A549 (cell line): Measurements from ENCODE around the gene RRAGD. TPM values are rescaled to one million over a fixed set of nuclear protein-coding genes. Genes with fewer than 3 reads are reported as not detected.

Experiments used
- ATAC-seq, 2 experiments: fragments of 200-7000 bp in 1 of 2; fragments of >200 bp in 1 of 2; cut with Nextera tagmentation in 1 of 2; cut with Tn5 transposase in 1 of 2; 3 replicates each; pipeline versions ENCODE4 v1.8.0 to v1.9.1; 2018 to 2020; ENCODE audit warnings: mild to moderate bottlenecking in 1 of 2, moderate library complexity in 1 of 2
- CTCF ChIA-PET: fragments of 300-600 bp; sonication (Branson Sonifier 250); formaldehyde crosslinking; extraction: SDS; loops from one replicate; lab custom pipeline; 2021; ENCODE audit warnings: antibody characterized with exemption, inconsistent platforms; lab: Yijun Ruan, JAX
- POLR2A ChIA-PET: fragments of 350-600 bp; formaldehyde crosslinking; extraction: SDS; loops from one replicate; lab custom pipeline; 2021; ENCODE audit warnings: antibody characterized with exemption, inconsistent platforms; lab: Yijun Ruan, JAX
- DNase-seq, 2 experiments: peaks; one replicate each; pipeline versions ENCODE4 v3.0.0 to v3.0.0-alpha.2; 2011 to 2016; ENCODE audit warnings: low read depth in 1 of 2, low spot score in 1 of 2
- FAIRE-seq: peaks from 2 replicates; lab custom pipeline; 2011; peaks lifted over from hg19 to GRCh38; lab: Jason Lieb, UNC
- H3K27ac ChIP-seq, 2 experiments: fragments of >200 bp; sonication (Bioruptor Twin); formaldehyde crosslinking; 3 replicates each; pipeline ENCODE4 v1.5.1; 2016 to 2017
- H3K4me1 ChIP-seq: fragments of >200 bp; sonication (Bioruptor Twin); formaldehyde crosslinking; 3 replicates; pipeline ENCODE4 v1.6.1; 2016
- H3K4me2 ChIP-seq: fragments of >200 bp; sonication (Bioruptor Twin); formaldehyde crosslinking; 3 replicates; pipeline ENCODE4 v1.6.1; 2016
- H3K4me3 ChIP-seq: fragments of >200 bp; sonication (Bioruptor Twin); formaldehyde crosslinking; 3 replicates; pipeline ENCODE4 v1.5.1; 2016
- H3K9me3 ChIP-seq: fragments of >200 bp; sonication (Bioruptor Twin); formaldehyde crosslinking; 3 replicates; pipeline ENCODE4 v1.6.1; 2016
- ESRRA ChIP-seq: fragments of 150-350 bp; IDR thresholded peaks from 2 replicates; pipeline ENCODE4 v1.6.1; 2014; ENCODE audit warnings: mild to moderate bottlenecking, low read length, borderline replicate concordance
- HDAC2 ChIP-seq: fragments of 200-600 bp; sonication (generic); IDR thresholded peaks from 2 replicates; pipeline ENCODE4 v1.6.1; 2016
- JUN ChIP-seq, 2 experiments: fragments of >200 bp; sonication (Bioruptor Twin); formaldehyde crosslinking; IDR thresholded peaks; 2 replicates in 1 of 2; 3 replicates in 1 of 2; pipeline ENCODE4 v1.6.1; 2016 to 2017
- MAZ ChIP-seq: fragments of 150-350 bp; IDR thresholded peaks from 2 replicates; pipeline ENCODE4 v1.6.1; 2014; ENCODE audit warnings: antibody characterized with exemption, low read depth, low read length, borderline replicate concordance
- NR3C1 ChIP-seq: fragments of >200 bp; sonication (Bioruptor Twin); formaldehyde crosslinking; IDR thresholded peaks from 3 replicates; pipeline ENCODE4 v1.6.1; 2017
- SMC3 ChIP-seq: fragments of >200 bp; sonication (Bioruptor Twin); formaldehyde crosslinking; IDR thresholded peaks from 3 replicates; pipeline ENCODE4 v1.6.1; 2018; ENCODE audit warnings: inconsistent platforms
- TFCP2L1 ChIP-seq: fragments of 250-450 bp; sonication (Bioruptor Pico); IDR thresholded peaks from 2 replicates; pipeline ENCODE4 v1.5.0; 2021; ENCODE audit warnings: mild to moderate bottlenecking
- ZNF302 ChIP-seq: fragments of 250-450 bp; sonication (Bioruptor Pico); IDR thresholded peaks from 2 replicates; pipeline ENCODE4 v1.9.0; 2021; ENCODE audit warnings: inconsistent platforms, mild to moderate bottlenecking, moderate library complexity
- ZSCAN20 ChIP-seq: fragments of 250-450 bp; sonication (Bioruptor Pico); IDR thresholded peaks from 2 replicates; pipeline ENCODE4 v1.8.0; 2022; ENCODE audit warnings: mild to moderate bottlenecking, moderate library complexity
- WGBS: methylation state at CpG from one replicate; pipeline ENCODE4 v1.1.6; 2017; ENCODE audit errors: missing lambda C conversion rate; 5-methylcytosine and 5-hydroxymethylcytosine counted together
- polyA minus RNA-seq: library from RNA; depleted of rRNA, polyadenylated mRNA; stranded (reverse); fragments of >200 nt; gene quantifications from 2 replicates; pipeline ENCODE4 v1.2.3, GENCODE V29; 2011; rRNA and poly(A)+ RNA removed
- polyA plus RNA-seq, 4 experiments: library from polyadenylated mRNA; depleted of rRNA in 3 of 4; stranded (reverse); fragments of >200 nt; fragmentation: RNase III in 1 of 4; extraction: RNeasy Plus Mini Kit Qiagen cat#74134 plus additional on column Dnase treatment in 1 of 4; gene quantifications; 2 replicates in 3 of 4; 3 replicates in 1 of 4; pipeline ENCODE4 v1.2.3, GENCODE V29; 2011 to 2017
- TF ChIP-seq, protein P1 (sequence below): IDR thresholded peaks from 2 replicates; pipeline ENCODE4 v1.6.1; 2012
- TF ChIP-seq, protein P2 (sequence below): fragments of >200 bp; sonication (Bioruptor Twin); formaldehyde crosslinking; IDR thresholded peaks from 3 replicates; pipeline ENCODE4 v1.5.1; 2016
- TF ChIP-seq, protein P3 (sequence below): fragments of 200-600 bp; sonication (generic); IDR thresholded peaks from 2 replicates; pipeline ENCODE4 v1.6.1; 2016; ENCODE audit warnings: antibody characterized with exemption, mild to moderate bottlenecking, moderate library complexity
- TF ChIP-seq, protein P4 (sequence below): fragments of >200 bp; sonication (Bioruptor Twin); formaldehyde crosslinking; IDR thresholded peaks from 3 replicates; pipeline ENCODE4 v1.6.1; 2016
- TF ChIP-seq, protein P5 (sequence below): fragments of 250-450 bp; sonication (Bioruptor Pico); IDR thresholded peaks from 2 replicates; pipeline ENCODE4 v1.5.0; 2020; ENCODE audit warnings: low read depth, mild to moderate bottlenecking, moderate library complexity

RRAGD gene, protein sequence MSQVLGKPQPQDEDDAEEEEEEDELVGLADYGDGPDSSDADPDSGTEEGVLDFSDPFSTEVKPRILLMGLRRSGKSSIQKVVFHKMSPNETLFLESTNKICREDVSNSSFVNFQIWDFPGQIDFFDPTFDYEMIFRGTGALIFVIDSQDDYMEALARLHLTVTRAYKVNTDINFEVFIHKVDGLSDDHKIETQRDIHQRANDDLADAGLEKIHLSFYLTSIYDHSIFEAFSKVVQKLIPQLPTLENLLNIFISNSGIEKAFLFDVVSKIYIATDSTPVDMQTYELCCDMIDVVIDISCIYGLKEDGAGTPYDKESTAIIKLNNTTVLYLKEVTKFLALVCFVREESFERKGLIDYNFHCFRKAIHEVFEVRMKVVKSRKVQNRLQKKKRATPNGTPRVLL
- polyA plus RNA-seq (2011; rRNA removed): 0.72 and 1.2 TPM in 2 replicates
- polyA plus RNA-seq (2012; cell fraction: cytosol; rRNA removed): 0.15 and 0.29 TPM in 2 replicates
- polyA plus RNA-seq (2012; cell fraction: nucleus; rRNA removed): 0.07 and 0.13 TPM in 2 replicates
- polyA plus RNA-seq (2017; fragmentation: RNase III; extraction: RNeasy Plus Mini Kit Qiagen cat#74134 plus additional on column Dnase treatment): 0.58 to 1.2 TPM (median 0.79 TPM) in 3 replicates
- 0.58 and 0.66 TPM in 2 replicates for polyA minus RNA-seq

GRCh38 chr6:89412071-89413005 lies at the start of gene RRAGD:
TSS of gene RRAGD (minus strand) at chr6:89412273. CDS start at chr6:89411993, 280 bp downstream.
- WGBS: 15% methylated on average over 10 of the region's 85 CpGs
- ChIA-PET CTCF (interaction anchor here (1.4 to 1.5 kb wide), 2 partner anchors 11 to 20 kb away, joined by 4 read pairs; no protein-coding TSS in a partner anchor), POLR2A (no interaction called here)
- peak within 1 kb of the TSS; percentile 99 for H3K4me2 ChIP-seq
- H3K27ac ChIP-seq: peak within 1 kb of the TSS; percentile 66 to 80; a peak in 5 of 6 replicates
- TF ChIP-seq, protein P1, sequence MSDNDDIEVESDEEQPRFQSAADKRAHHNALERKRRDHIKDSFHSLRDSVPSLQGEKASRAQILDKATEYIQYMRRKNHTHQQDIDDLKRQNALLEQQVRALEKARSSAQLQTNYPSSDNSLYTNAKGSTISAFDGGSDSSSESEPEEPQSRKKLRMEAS: 0 out of 2 replicates have a peak, but pooled peaks have one; percentile 12
- TF ChIP-seq ESRRA: no peak
- H3K9me3 ChIP-seq: no peaks in the 10 kb centered on the region; the same call in 2 of the 3 replicates
- ATAC-seq (peak; percentile 68 to 83), FAIRE-seq (no peak), DNase-seq (peak; percentile 12 to 50)
- peak within 1 kb of the TSS; percentile 95 for H3K4me3 ChIP-seq
- 0 out of 3 replicates have a peak, but pooled peaks cover 3% of the 10 kb centered on the region for H3K4me1 ChIP-seq

GRCh38 chr6:89460713-89461112 lies 48.6 kb upstream of the RRAGD start:
- CTCF ChIA-PET: no interaction called here
- no peak for DNase-seq
- TF ChIP-seq, protein P2, sequence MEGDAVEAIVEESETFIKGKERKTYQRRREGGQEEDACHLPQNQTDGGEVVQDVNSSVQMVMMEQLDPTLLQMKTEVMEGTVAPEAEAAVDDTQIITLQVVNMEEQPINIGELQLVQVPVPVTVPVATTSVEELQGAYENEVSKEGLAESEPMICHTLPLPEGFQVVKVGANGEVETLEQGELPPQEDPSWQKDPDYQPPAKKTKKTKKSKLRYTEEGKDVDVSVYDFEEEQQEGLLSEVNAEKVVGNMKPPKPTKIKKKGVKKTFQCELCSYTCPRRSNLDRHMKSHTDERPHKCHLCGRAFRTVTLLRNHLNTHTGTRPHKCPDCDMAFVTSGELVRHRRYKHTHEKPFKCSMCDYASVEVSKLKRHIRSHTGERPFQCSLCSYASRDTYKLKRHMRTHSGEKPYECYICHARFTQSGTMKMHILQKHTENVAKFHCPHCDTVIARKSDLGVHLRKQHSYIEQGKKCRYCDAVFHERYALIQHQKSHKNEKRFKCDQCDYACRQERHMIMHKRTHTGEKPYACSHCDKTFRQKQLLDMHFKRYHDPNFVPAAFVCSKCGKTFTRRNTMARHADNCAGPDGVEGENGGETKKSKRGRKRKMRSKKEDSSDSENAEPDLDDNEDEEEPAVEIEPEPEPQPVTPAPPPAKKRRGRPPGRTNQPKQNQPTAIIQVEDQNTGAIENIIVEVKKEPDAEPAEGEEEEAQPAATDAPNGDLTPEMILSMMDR: no peak
- no peak for TF ChIP-seq ZSCAN20
- TF ChIP-seq JUN (IDR thresholded peaks at IDR 0.05): no peak
- TF ChIP-seq, protein P1: no peak
- TF ChIP-seq MAZ: no peak
- TF ChIP-seq, protein P3, sequence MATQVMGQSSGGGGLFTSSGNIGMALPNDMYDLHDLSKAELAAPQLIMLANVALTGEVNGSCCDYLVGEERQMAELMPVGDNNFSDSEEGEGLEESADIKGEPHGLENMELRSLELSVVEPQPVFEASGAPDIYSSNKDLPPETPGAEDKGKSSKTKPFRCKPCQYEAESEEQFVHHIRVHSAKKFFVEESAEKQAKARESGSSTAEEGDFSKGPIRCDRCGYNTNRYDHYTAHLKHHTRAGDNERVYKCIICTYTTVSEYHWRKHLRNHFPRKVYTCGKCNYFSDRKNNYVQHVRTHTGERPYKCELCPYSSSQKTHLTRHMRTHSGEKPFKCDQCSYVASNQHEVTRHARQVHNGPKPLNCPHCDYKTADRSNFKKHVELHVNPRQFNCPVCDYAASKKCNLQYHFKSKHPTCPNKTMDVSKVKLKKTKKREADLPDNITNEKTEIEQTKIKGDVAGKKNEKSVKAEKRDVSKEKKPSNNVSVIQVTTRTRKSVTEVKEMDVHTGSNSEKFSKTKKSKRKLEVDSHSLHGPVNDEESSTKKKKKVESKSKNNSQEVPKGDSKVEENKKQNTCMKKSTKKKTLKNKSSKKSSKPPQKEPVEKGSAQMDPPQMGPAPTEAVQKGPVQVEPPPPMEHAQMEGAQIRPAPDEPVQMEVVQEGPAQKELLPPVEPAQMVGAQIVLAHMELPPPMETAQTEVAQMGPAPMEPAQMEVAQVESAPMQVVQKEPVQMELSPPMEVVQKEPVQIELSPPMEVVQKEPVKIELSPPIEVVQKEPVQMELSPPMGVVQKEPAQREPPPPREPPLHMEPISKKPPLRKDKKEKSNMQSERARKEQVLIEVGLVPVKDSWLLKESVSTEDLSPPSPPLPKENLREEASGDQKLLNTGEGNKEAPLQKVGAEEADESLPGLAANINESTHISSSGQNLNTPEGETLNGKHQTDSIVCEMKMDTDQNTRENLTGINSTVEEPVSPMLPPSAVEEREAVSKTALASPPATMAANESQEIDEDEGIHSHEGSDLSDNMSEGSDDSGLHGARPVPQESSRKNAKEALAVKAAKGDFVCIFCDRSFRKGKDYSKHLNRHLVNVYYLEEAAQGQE: no peak
- TF ChIP-seq, protein P4, sequence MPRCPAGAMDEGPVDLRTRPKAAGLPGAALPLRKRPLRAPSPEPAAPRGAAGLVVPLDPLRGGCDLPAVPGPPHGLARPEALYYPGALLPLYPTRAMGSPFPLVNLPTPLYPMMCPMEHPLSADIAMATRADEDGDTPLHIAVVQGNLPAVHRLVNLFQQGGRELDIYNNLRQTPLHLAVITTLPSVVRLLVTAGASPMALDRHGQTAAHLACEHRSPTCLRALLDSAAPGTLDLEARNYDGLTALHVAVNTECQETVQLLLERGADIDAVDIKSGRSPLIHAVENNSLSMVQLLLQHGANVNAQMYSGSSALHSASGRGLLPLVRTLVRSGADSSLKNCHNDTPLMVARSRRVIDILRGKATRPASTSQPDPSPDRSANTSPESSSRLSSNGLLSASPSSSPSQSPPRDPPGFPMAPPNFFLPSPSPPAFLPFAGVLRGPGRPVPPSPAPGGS: no peak
- TF ChIP-seq, protein P5, sequence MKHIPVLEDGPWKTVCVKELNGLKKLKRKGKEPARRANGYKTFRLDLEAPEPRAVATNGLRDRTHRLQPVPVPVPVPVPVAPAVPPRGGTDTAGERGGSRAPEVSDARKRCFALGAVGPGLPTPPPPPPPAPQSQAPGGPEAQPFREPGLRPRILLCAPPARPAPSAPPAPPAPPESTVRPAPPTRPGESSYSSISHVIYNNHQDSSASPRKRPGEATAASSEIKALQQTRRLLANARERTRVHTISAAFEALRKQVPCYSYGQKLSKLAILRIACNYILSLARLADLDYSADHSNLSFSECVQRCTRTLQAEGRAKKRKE (CRISPR knock-in tag): no peak
- no peak for TF ChIP-seq ZNF302 (CRISPR knock-in tag)
- no peak for TF ChIP-seq NR3C1
- no peak for TF ChIP-seq TFCP2L1 (CRISPR knock-in tag)
- TF ChIP-seq HDAC2: no peak
- TF ChIP-seq SMC3: no peak
- TF ChIP-seq, all 56 proteins: peak for 0
- POLR2A ChIA-PET: no interaction called here
- WGBS: 59% methylated on average over 7 of the region's 7 CpGs
- FAIRE-seq: no peak
- H3K9me3 ChIP-seq: no peaks in the 10 kb centered on the region
- H3K27ac ChIP-seq: no peak overlapping the region
- no peaks in the 10 kb centered on the region for H3K4me1 ChIP-seq
- no peak overlapping the region for H3K4me2 ChIP-seq
- ATAC-seq: no peak
- H3K4me3 ChIP-seq: no peak overlapping the region
